HEK293 (cell line): ENCODE data around the gene DISC1.

Experiments
- CTCF ChIA-PET: fragments of 350-600 bp; formaldehyde crosslinking; extraction: SDS; loops from one replicate; lab custom pipeline; 2021; ENCODE audit warnings: antibody characterized with exemption; lab: Yijun Ruan, JAX
- POLR2A ChIA-PET: fragments of 300-600 bp; formaldehyde crosslinking; extraction: SDS; loops from one replicate; lab custom pipeline; 2020; ENCODE audit warnings: antibody characterized with exemption, inconsistent platforms; lab: Yijun Ruan, JAX
- H3K27ac ChIP-seq: fragments of 200-500 bp; sonication (Bioruptor generic); 2 replicates; pipeline ENCODE4 v1.5.1; 2014; ENCODE audit warnings: low read depth, low read length, control low read depth, inconsistent platforms; ENCODE audit errors: extremely low read depth
- H3K36me3 ChIP-seq, 2 experiments: fragments of 200-500 bp in 1 of 2; sonication (Bioruptor generic) in 1 of 2; 1 replicate in 1 of 2; 2 replicates in 1 of 2; pipeline ENCODE4 v1.5.1; 2014 to 2017; ENCODE audit warnings: inconsistent platforms in 2 of 2, low read length in 2 of 2; ENCODE audit not compliant: control insufficient read depth in 2 of 2, insufficient read depth in 1 of 2
- H3K4me1 ChIP-seq: fragments of 200-500 bp; sonication (Bioruptor generic); 2 replicates; pipeline ENCODE4 v1.5.1; 2014; ENCODE audit warnings: mild to moderate bottlenecking, low read length, inconsistent platforms; ENCODE audit not compliant: control insufficient read depth, insufficient read depth
- H3K4me3 ChIP-seq: 2 replicates; pipeline ENCODE4 v1.5.1; 2011; ENCODE audit warnings: low read depth, mild to moderate bottlenecking, control low read depth, low read length, moderate library complexity
- H3K9me3 ChIP-seq: fragments of 200-500 bp; sonication (Bioruptor generic); 2 replicates; pipeline ENCODE4 v1.5.1; 2014; ENCODE audit warnings: low read depth, low read length, inconsistent platforms; ENCODE audit not compliant: control insufficient read depth, insufficient read depth
- HOXA7 ChIP-seq: sonication (generic); formaldehyde crosslinking; IDR thresholded peaks from 2 replicates; pipeline ENCODE4 v1.8.1; 2022; ENCODE audit warnings: missing genetic modification reagents, borderline replicate concordance
- HOXD13 ChIP-seq: sonication (generic); formaldehyde crosslinking; IDR thresholded peaks from 2 replicates; pipeline ENCODE4 v1.8.0; 2022; ENCODE audit warnings: missing genetic modification reagents, borderline replicate concordance
- KLF7 ChIP-seq: fragments of 450-650 bp; formaldehyde crosslinking; IDR thresholded peaks from 2 replicates; pipeline ENCODE4 v1.5.1; 2016; ENCODE audit warnings: missing biosample characterization, missing genetic modification characterization, borderline replicate concordance
- KLF8 ChIP-seq: fragments of 450-650 bp; formaldehyde crosslinking; IDR thresholded peaks from 2 replicates; pipeline ENCODE4 v1.5.1; 2016; ENCODE audit warnings: missing biosample characterization, missing genetic modification characterization
- SALL2 ChIP-seq: fragments of 450-650 bp; formaldehyde crosslinking; IDR thresholded peaks from 2 replicates; pipeline ENCODE4 v1.5.0; 2017; ENCODE audit warnings: missing biosample characterization, mild to moderate bottlenecking, missing genetic modification characterization, borderline replicate concordance
- SP2 ChIP-seq: fragments of 450-650 bp; formaldehyde crosslinking; IDR thresholded peaks from 2 replicates; pipeline ENCODE4 v1.5.1; 2016; ENCODE audit warnings: missing biosample characterization, missing genetic modification characterization
- ZBTB21 ChIP-seq: fragments of 450-650 bp; formaldehyde crosslinking; IDR thresholded peaks from 2 replicates; pipeline ENCODE4 v1.5.1; 2017; ENCODE audit warnings: missing biosample characterization, missing genetic modification characterization
- ZFHX2 ChIP-seq: fragments of 450-650 bp; formaldehyde crosslinking; conservative IDR thresholded peaks from 2 replicates; pipeline ENCODE4 v1.5.1; 2016; ENCODE audit warnings: missing biosample characterization, missing genetic modification characterization
- ZFP3 ChIP-seq: fragments of 450-650 bp; formaldehyde crosslinking; IDR thresholded peaks from 2 replicates; pipeline ENCODE4 v1.5.1; 2016; ENCODE audit warnings: low read depth, missing biosample characterization, missing genetic modification characterization
- ZNF114 ChIP-seq: fragments of 450-650 bp; formaldehyde crosslinking; IDR thresholded peaks from 2 replicates; pipeline ENCODE4 v1.5.0; 2017; ENCODE audit warnings: missing biosample characterization, missing genetic modification characterization
- ZNF121 ChIP-seq: fragments of 450-650 bp; formaldehyde crosslinking; IDR thresholded peaks from 2 replicates; pipeline ENCODE4 v1.5.1; 2016; ENCODE audit warnings: missing biosample characterization, missing genetic modification characterization
- ZNF133 ChIP-seq: fragments of 450-650 bp; formaldehyde crosslinking; IDR thresholded peaks from 2 replicates; pipeline ENCODE4 v1.5.1; 2016; ENCODE audit warnings: missing biosample characterization, missing genetic modification characterization
- ZNF169 ChIP-seq: fragments of 450-650 bp; formaldehyde crosslinking; IDR thresholded peaks from 2 replicates; pipeline ENCODE4 v1.5.1; 2016; ENCODE audit warnings: missing biosample characterization, missing genetic modification characterization
- ZNF202 ChIP-seq: fragments of 450-650 bp; formaldehyde crosslinking; IDR thresholded peaks from 2 replicates; pipeline ENCODE4 v1.5.1; 2016; ENCODE audit warnings: missing biosample characterization, missing genetic modification characterization, borderline replicate concordance
- ZNF433 ChIP-seq: fragments of 450-650 bp; formaldehyde crosslinking; IDR thresholded peaks from 2 replicates; pipeline ENCODE4 v1.5.1; 2016; ENCODE audit warnings: missing biosample characterization, missing genetic modification characterization, low read depth
- ZNF501 ChIP-seq: fragments of 450-650 bp; formaldehyde crosslinking; IDR thresholded peaks from 2 replicates; pipeline ENCODE4 v1.5.1; 2016; ENCODE audit warnings: missing biosample characterization, missing genetic modification characterization
- ZNF596 ChIP-seq: fragments of 450-650 bp; IDR thresholded peaks from 2 replicates; pipeline ENCODE4 v1.5.0; 2018; ENCODE audit warnings: missing biosample characterization, mild to moderate bottlenecking, missing genetic modification characterization, moderate library complexity
- ZNF645 ChIP-seq: fragments of 450-650 bp; formaldehyde crosslinking; IDR thresholded peaks from 2 replicates; pipeline ENCODE4; 2016; ENCODE audit warnings: missing biosample characterization, missing genetic modification characterization
- ZNF768 ChIP-seq: fragments of 450-650 bp; formaldehyde crosslinking; IDR thresholded peaks from 2 replicates; pipeline ENCODE4 v1.5.1; 2018; ENCODE audit warnings: missing biosample characterization, mild to moderate bottlenecking, missing genetic modification characterization
- ZNF785 ChIP-seq: fragments of 450-650 bp; formaldehyde crosslinking; IDR thresholded peaks from 2 replicates; pipeline ENCODE4 v1.5.1; 2016; ENCODE audit warnings: missing biosample characterization, missing genetic modification characterization
- ZSCAN16 ChIP-seq: fragments of 450-650 bp; formaldehyde crosslinking; IDR thresholded peaks from 2 replicates; pipeline ENCODE4 v1.5.1; 2016; ENCODE audit warnings: missing biosample characterization, missing genetic modification characterization
- ZSCAN18 ChIP-seq: fragments of 450-650 bp; formaldehyde crosslinking; IDR thresholded peaks from 2 replicates; pipeline ENCODE4 v1.5.1; 2016; ENCODE audit warnings: missing biosample characterization, missing genetic modification characterization
- TF ChIP-seq, protein P1 (sequence below): fragments of 450-650 bp; formaldehyde crosslinking; IDR thresholded peaks from 2 replicates; pipeline ENCODE4 v1.5.1; 2016; ENCODE audit warnings: missing biosample characterization, missing genetic modification characterization
- TF ChIP-seq, protein P2 (sequence below): fragments of 450-650 bp; formaldehyde crosslinking; IDR thresholded peaks from 2 replicates; pipeline ENCODE4 v1.5.1; 2016; ENCODE audit warnings: missing biosample characterization, missing genetic modification characterization

Gene DISC1

GRCh38 chr1:231750296-231750695 is 123.7 kb downstream of the DISC1 start:
- peaks cover 0 to 3% of the 10 kb centered on the region in 2 experiments; a peak in 1 of 3 replicates for H3K36me3 ChIP-seq
- H3K4me3 ChIP-seq: no peak overlapping the region
- POLR2A ChIA-PET: no interaction called here
- H3K27ac ChIP-seq: no peak overlapping the region
- H3K9me3 ChIP-seq: no peaks in the 10 kb centered on the region
- CTCF ChIA-PET: interaction anchor here (1.0 kb wide), 1 partner anchor 56 kb away, joined by 3 read pairs; no protein-coding TSS in a partner anchor
- TF ChIP-seq HOXD13 (no peak), HOXA7 (no peak), ZNF501 (tag by site-specific recombination) (no peak), SP2 (no peak), ZNF202 (tag by site-specific recombination) (no peak), ZNF645 (no peak), KLF7 (tag by site-specific recombination) (no peak), KLF8 (tag by site-specific recombination) (no peak), SALL2 (tag by site-specific recombination) (no peak)
- no peaks in the 10 kb centered on the region for H3K4me1 ChIP-seq

- Histone ChIP-seq H3K4me1 (no peaks in the 10 kb centered on the region), H3K9me3 (no peaks in the 10 kb centered on the region), H3K27ac (no peak overlapping the region), H3K36me3 (peaks cover 0 to 3% of the 10 kb centered on the region in 2 experiments; a peak in 1 of 3 replicates), H3K4me3 (no peak overlapping the region)
- TF ChIP-seq ZNF596 (tag by site-specific recombination) (no peak), ZNF121 (tag by site-specific recombination) (no peak), ZNF785 (tag by site-specific recombination) (no peak), ZNF645 (no peak), ZNF768 (tag by site-specific recombination) (no peak), ZSCAN16 (tag by site-specific recombination) (no peak), ZNF133 (tag by site-specific recombination) (no peak), ZNF114 (tag by site-specific recombination) (no peak), ZNF169 (tag by site-specific recombination) (no peak), ZSCAN18 (no peak), ZFP3 (tag by site-specific recombination) (no peak), ZBTB21 (no peak), ZNF433 (tag by site-specific recombination) (no peak), ZFHX2 (no peak), ZNF202 (tag by site-specific recombination) (no peak)
- TF ChIP-seq, protein P1, sequence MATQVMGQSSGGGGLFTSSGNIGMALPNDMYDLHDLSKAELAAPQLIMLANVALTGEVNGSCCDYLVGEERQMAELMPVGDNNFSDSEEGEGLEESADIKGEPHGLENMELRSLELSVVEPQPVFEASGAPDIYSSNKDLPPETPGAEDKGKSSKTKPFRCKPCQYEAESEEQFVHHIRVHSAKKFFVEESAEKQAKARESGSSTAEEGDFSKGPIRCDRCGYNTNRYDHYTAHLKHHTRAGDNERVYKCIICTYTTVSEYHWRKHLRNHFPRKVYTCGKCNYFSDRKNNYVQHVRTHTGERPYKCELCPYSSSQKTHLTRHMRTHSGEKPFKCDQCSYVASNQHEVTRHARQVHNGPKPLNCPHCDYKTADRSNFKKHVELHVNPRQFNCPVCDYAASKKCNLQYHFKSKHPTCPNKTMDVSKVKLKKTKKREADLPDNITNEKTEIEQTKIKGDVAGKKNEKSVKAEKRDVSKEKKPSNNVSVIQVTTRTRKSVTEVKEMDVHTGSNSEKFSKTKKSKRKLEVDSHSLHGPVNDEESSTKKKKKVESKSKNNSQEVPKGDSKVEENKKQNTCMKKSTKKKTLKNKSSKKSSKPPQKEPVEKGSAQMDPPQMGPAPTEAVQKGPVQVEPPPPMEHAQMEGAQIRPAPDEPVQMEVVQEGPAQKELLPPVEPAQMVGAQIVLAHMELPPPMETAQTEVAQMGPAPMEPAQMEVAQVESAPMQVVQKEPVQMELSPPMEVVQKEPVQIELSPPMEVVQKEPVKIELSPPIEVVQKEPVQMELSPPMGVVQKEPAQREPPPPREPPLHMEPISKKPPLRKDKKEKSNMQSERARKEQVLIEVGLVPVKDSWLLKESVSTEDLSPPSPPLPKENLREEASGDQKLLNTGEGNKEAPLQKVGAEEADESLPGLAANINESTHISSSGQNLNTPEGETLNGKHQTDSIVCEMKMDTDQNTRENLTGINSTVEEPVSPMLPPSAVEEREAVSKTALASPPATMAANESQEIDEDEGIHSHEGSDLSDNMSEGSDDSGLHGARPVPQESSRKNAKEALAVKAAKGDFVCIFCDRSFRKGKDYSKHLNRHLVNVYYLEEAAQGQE (tag by site-specific recombination): no peak
- TF ChIP-seq, protein P2, sequence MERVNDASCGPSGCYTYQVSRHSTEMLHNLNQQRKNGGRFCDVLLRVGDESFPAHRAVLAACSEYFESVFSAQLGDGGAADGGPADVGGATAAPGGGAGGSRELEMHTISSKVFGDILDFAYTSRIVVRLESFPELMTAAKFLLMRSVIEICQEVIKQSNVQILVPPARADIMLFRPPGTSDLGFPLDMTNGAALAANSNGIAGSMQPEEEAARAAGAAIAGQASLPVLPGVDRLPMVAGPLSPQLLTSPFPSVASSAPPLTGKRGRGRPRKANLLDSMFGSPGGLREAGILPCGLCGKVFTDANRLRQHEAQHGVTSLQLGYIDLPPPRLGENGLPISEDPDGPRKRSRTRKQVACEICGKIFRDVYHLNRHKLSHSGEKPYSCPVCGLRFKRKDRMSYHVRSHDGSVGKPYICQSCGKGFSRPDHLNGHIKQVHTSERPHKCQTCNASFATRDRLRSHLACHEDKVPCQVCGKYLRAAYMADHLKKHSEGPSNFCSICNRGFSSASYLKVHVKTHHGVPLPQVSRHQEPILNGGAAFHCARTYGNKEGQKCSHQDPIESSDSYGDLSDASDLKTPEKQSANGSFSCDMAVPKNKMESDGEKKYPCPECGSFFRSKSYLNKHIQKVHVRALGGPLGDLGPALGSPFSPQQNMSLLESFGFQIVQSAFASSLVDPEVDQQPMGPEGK (tag by site-specific recombination): no peak
- CTCF ChIA-PET: no interaction called here
- POLR2A ChIA-PET: no interaction called here
These were observed 124.3 kb downstream of the DISC1 start for GRCh38 chr1:231750818-231751362.
